GM12872 (cell line): Measurements from ENCODE around the gene MFRP.

ENCODE experiments used
- CTCF ChIP-seq: IDR thresholded peaks from 3 replicates; pipeline ENCODE4 v1.5.1; 2011; ENCODE audit warnings: low read depth, mild to moderate bottlenecking, low read length, moderate library complexity; ENCODE audit not compliant: insufficient read depth

Gene MFRP

GRCh38 chr11:119365071-119365591 lies 18.6 kb upstream of the MFRP start:
- no peak for TF ChIP-seq CTCF

- no peak for TF ChIP-seq CTCF
These were observed 17.5 kb upstream of the MFRP start for GRCh38 chr11:119363851-119364590.

- TF ChIP-seq CTCF: no peak
These were observed 16.8 kb upstream of the MFRP start for GRCh38 chr11:119363081-119363850.

GRCh38 chr11:119362741-119363080 lies 16.2 kb upstream of the MFRP start:
- TF ChIP-seq CTCF: no peak

- no peak for TF ChIP-seq CTCF
These were observed 15.6 kb upstream of the MFRP start for GRCh38 chr11:119361941-119362725.

GRCh38 chr11:119361056-119361787 lies 14.7 kb upstream of the MFRP start:
- TF ChIP-seq CTCF: no peak
